ENCODE results near the gene CDH16. TPM values are rescaled to one million over a fixed set of nuclear protein-coding genes. Genes with fewer than 3 reads are reported as not detected.

CDH16 gene
- total RNA-seq, 6 donors from 2014 or later: 0.40 to 1.8 (median 1.7) TPM; not detected in 3

GRCh38 chr16:66954097-66954659 lies 35.5 kb upstream of the CDH16 start:
- H3K4me1 ChIP-seq: peaks cover 0 to 2% (median under 1%) of the 10 kb centered on the region in 4 donors
- WGBS, 2 donors: 16 to 23% methylated on average over 8 of the region's 8 CpGs
- H3K36me3 ChIP-seq: no peaks in the 10 kb centered on the region
- no peak for TF ChIP-seq POLR2AphosphoS5 (IDR thresholded peaks at IDR 0.05)
- no peak for TF ChIP-seq EP300 (IDR thresholded peaks at IDR 0.05)
- TF ChIP-seq, protein P1, sequence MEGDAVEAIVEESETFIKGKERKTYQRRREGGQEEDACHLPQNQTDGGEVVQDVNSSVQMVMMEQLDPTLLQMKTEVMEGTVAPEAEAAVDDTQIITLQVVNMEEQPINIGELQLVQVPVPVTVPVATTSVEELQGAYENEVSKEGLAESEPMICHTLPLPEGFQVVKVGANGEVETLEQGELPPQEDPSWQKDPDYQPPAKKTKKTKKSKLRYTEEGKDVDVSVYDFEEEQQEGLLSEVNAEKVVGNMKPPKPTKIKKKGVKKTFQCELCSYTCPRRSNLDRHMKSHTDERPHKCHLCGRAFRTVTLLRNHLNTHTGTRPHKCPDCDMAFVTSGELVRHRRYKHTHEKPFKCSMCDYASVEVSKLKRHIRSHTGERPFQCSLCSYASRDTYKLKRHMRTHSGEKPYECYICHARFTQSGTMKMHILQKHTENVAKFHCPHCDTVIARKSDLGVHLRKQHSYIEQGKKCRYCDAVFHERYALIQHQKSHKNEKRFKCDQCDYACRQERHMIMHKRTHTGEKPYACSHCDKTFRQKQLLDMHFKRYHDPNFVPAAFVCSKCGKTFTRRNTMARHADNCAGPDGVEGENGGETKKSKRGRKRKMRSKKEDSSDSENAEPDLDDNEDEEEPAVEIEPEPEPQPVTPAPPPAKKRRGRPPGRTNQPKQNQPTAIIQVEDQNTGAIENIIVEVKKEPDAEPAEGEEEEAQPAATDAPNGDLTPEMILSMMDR (IDR thresholded peaks at IDR 0.05): peak; percentile 66 to 80 (median 77)
- no peak for TF ChIP-seq POLR2A (IDR thresholded peaks at IDR 0.05)
- no peak overlapping the region for H3K27ac ChIP-seq
- H3K27me3 ChIP-seq: peaks cover 0 to 4% (median 0%) of the 10 kb centered on the region in 4 donors
- ATAC-seq (ENCODE audit: low FRiP score in 2 of 2) (peak; percentile 74 to 82), DNase-seq (peak in 1 of 2 donors; percentile 69)
- no peak overlapping the region for H3K4me3 ChIP-seq
- H3K9me3 ChIP-seq: no peaks in the 10 kb centered on the region

DNA sequence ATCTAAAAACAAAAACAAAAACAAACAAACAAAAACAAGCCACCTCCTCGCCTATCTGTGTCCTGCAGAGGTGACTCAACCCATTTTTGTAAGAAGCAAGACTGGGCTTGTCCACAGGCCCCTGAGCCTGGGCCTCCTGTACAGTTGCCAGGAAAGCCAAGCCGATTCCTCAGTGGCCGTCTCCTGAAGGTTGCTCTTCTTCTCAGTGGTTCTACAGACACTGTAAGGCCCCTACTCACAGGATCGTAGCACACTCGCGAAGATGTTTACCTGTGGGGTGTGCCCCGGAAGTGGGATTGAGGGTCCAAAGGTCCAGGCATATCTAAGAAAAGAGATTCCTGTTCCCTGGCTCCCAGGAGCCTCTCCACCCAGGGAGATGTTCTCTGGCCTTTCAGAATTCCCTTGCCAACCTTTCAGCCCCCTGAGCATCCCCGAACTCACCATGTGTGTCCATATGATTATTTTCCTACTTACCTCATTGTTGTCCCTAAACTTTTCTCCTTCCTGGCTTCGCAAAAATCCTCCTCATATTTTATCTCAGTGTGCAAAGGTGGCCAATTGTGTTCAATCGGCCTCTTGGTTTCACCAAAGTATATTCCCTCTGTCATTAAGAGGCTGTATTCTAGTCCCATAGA lies 34.9 kb upstream of the CDH16 start:
- no peaks in the 10 kb centered on the region for H3K36me3 ChIP-seq
- no peak overlapping the region for H3K27ac ChIP-seq
- 73 to 85% methylated on average over 10 of the region's 10 CpGs for WGBS, 2 donors
- no peak for TF ChIP-seq POLR2A (IDR thresholded peaks at IDR 0.05)
- TF ChIP-seq EP300 (IDR thresholded peaks at IDR 0.05): no peak
- no peak for TF ChIP-seq POLR2AphosphoS5 (IDR thresholded peaks at IDR 0.05)
- TF ChIP-seq, protein P1 (IDR thresholded peaks at IDR 0.05): no peak
- no peak overlapping the region for H3K4me3 ChIP-seq
- DNase-seq: no peak
- H3K4me1 ChIP-seq: peaks cover 4 to 6% (median 6%) of the 10 kb centered on the region in 4 donors
- H3K27me3 ChIP-seq: peaks cover 0 to 7% (median 0%) of the 10 kb centered on the region in 4 donors
- no peaks in the 10 kb centered on the region for H3K9me3 ChIP-seq
- ATAC-seq (ENCODE audit: low FRiP score in 2 of 2): no peak

GRCh38 chr16:66952430-66953110 lies 33.9 kb upstream of the CDH16 start:
- no peak for ATAC-seq (ENCODE audit: low FRiP score in 2 of 2)

DNA sequence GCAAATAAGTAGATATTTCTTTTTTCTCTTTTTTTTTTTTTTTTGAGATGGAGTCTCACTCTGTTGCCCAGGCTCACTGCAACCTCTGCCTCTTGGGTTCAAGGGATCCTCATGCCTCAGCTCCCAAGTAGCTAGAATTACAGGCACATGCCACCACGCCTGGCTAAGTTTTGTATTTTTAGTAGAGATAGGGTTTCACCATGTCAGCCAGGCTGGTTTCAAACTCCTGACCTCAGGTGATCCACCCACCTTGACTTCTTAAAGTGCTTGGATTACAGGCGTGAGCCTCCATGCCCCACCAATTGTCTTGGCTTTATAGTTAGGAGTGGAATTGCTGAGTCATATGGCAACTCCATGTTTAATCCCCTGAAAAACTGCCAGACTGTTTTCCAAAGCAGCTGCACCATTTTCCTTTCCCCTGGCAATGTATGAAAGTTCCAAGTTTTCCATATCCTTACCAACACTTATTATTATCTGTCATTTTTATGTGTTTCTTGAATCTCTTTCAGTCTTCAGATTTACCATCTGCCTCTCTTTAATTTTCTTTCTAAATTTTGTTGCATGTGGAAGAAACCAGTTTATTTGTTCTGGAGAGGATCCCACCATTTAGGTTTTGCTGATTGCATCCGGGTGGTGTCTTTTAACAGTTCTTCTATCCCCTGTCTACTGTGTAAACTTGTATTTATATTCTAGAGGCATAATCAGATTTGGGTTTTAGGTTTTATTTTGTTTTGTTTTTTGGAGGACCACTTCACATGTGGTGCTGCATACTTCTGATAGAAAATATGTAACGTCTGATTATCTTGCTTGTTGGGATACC lies 32.5 kb upstream of the CDH16 start:
- Histone ChIP-seq H3K9me3 (no peaks in the 10 kb centered on the region), H3K27me3 (peaks cover 0 to 7% (median 0%) of the 10 kb centered on the region in 4 donors), H3K4me1 (peaks cover 14 to 19% (median 17%) of the 10 kb centered on the region in 4 donors), H3K27ac (no peak overlapping the region), H3K4me3 (no peak overlapping the region), H3K36me3 (no peaks in the 10 kb centered on the region)
- ATAC-seq (ENCODE audit: low FRiP score in 2 of 2) (no peak), DNase-seq (no peak)
- TF ChIP-seq POLR2A (IDR thresholded peaks at IDR 0.05): no peak
- TF ChIP-seq, protein P1 (IDR thresholded peaks at IDR 0.05): no peak
- TF ChIP-seq EP300 (IDR thresholded peaks at IDR 0.05): no peak
- no peak for TF ChIP-seq POLR2AphosphoS5 (IDR thresholded peaks at IDR 0.05)
- 80 to 84% methylated on average over 4 of the region's 4 CpGs for WGBS, 2 donors

More at GRCh38 chr16:66952430-66953110, 33.9 kb upstream of the CDH16 start:
- 78 to 90% methylated on average over 7 of the region's 7 CpGs for WGBS, 2 donors
- TF ChIP-seq POLR2AphosphoS5 (IDR thresholded peaks at IDR 0.05): no peak
- no peak for TF ChIP-seq EP300 (IDR thresholded peaks at IDR 0.05)
- TF ChIP-seq POLR2A (IDR thresholded peaks at IDR 0.05): no peak
- TF ChIP-seq, protein P1 (IDR thresholded peaks at IDR 0.05): no peak
- peaks cover 0 to 7% (median 0%) of the 10 kb centered on the region in 4 donors for H3K27me3 ChIP-seq
- no peak for DNase-seq
- no peak overlapping the region for H3K4me3 ChIP-seq
- no peaks in the 10 kb centered on the region for H3K9me3 ChIP-seq
- peaks cover 10 to 15% (median 13%) of the 10 kb centered on the region in 4 donors for H3K4me1 ChIP-seq
- H3K27ac ChIP-seq: no peak overlapping the region
- H3K36me3 ChIP-seq: no peaks in the 10 kb centered on the region
